Right lobe of liver (tissue), 4 donors: ENCODE data around the gene GCA.

Experiments
- POLR2A ChIP-seq: fragments of 450-650 bp; IDR thresholded peaks from one replicate; pipeline ENCODE4 v1.6.1; 2017; ENCODE audit warnings: antibody characterized with exemption, mild to moderate bottlenecking
- TF ChIP-seq, protein P1 (sequence below), 4 donors: fragments of 200-600 bp in 3 of 4; fragments of 450-650 bp in 1 of 4; IDR thresholded peaks; one replicate each; pipeline versions ENCODE4 v1.5.1 to v1.8.0; 2016 to 2022; ENCODE audit warnings: antibody characterized with exemption in 4 of 4, mild to moderate bottlenecking in 2 of 4
- donor health status: DM: no; HTN: no; CAD: no.
- donor health status: DM: no; HTN: no; CAD: no.
- donor health status: DM: no; HTN: yes; CAD: no.

DNA sequence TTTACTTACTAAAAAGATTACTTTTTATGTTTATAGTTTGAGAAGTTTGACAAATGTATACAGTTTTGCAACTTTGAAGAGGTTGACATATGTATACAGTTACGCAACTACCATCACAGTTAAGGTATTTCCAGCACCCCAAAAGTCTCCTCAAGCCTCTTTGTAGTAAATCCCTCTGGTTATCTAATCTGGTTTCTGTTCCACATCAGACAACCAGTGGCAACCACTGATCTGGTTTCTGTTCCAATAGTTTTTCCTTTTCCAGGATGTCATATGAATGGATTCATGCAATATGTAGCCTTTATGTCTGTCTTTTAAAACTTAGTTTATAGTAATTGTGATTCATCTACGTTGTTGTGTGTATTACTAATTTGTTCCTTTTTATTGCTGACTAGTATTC lies 48.9 kb upstream of the GCA start:
- TF ChIP-seq, protein P1, sequence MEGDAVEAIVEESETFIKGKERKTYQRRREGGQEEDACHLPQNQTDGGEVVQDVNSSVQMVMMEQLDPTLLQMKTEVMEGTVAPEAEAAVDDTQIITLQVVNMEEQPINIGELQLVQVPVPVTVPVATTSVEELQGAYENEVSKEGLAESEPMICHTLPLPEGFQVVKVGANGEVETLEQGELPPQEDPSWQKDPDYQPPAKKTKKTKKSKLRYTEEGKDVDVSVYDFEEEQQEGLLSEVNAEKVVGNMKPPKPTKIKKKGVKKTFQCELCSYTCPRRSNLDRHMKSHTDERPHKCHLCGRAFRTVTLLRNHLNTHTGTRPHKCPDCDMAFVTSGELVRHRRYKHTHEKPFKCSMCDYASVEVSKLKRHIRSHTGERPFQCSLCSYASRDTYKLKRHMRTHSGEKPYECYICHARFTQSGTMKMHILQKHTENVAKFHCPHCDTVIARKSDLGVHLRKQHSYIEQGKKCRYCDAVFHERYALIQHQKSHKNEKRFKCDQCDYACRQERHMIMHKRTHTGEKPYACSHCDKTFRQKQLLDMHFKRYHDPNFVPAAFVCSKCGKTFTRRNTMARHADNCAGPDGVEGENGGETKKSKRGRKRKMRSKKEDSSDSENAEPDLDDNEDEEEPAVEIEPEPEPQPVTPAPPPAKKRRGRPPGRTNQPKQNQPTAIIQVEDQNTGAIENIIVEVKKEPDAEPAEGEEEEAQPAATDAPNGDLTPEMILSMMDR (IDR thresholded peaks at IDR 0.05) = no peak
- no peak for TF ChIP-seq POLR2A
